Inflammatory macrophage (primary cell): Measurements from ENCODE around the gene RRP8.

Source experiments
- DNase-seq, 2 donors: peaks; one replicate each; pipeline ENCODE4 v3.0.0-alpha.2; 2020 to 2022

Gene RRP8

DNA sequence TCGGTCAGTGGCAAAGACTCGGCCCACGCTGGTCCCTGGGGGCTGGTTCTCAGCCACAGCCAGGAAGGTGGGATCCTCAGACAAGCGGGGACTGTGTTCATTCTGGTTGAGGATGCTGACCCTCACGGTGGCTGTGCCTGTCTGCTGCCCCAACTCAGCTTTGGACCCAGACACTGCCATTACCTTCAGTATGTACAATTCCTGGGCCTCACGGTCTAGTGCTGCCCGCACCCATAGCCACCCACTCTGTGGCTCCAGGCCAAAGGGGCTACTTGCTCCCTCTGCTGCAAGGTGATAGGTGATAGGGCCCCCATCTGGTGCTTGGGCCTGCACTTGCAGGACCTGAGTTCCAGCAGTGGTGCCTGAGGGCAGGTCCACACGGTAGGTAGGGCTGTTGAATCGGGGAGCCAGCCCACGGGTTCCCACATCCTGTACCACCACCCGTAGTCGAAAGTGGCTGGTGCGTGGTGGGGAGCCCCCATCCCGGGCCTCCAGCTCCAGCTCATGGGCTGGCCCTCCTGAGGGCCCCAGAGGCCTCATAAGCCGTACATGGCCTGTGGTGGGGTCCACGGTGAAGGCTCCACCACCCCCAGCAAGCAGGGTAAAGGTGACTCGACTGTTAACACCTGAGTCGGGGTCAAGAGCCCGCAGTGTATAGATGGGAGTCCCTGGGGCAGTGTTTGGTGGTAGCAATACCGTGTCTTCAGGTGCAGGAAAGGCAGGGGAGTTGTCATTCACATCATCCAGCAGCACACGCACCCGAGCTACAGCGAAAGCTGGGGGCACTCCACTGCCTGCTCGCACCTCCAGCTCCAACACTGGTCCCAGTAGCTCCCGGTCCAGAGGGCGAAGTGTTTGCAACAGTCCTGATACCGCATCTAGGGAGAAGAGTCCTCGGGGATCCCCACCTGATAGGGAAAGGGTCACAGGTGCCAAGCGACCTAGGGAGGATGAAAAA, 29.0 kb upstream of the RRP8 start:
- no peak for DNase-seq

DNA sequence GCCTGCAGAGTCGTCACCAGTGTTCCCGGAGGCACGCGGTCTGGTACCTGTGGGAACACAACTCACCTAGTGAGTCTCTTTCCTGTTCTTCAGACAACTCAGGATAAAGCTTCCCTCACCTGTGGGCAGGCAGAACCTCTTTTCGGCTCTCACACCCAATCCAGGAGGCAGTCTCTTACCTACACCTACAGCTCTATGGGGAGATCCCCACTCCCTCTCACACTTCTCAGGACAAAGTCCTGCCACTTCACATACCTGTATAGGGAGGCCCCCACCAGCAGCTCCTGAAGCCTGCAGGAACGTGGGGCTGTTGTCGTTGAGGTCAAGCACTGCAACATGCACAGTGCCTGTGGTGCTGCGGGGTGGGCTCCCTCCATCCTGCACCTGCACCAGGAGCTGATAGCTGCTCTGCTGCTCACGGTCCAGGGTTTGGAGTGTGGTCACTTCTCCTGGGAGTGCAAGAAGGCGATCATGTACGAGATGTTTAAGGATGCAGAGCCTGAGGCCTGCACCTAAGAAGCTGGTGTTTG, 28.0 kb upstream of the RRP8 start:
- no peak for DNase-seq

DNA sequence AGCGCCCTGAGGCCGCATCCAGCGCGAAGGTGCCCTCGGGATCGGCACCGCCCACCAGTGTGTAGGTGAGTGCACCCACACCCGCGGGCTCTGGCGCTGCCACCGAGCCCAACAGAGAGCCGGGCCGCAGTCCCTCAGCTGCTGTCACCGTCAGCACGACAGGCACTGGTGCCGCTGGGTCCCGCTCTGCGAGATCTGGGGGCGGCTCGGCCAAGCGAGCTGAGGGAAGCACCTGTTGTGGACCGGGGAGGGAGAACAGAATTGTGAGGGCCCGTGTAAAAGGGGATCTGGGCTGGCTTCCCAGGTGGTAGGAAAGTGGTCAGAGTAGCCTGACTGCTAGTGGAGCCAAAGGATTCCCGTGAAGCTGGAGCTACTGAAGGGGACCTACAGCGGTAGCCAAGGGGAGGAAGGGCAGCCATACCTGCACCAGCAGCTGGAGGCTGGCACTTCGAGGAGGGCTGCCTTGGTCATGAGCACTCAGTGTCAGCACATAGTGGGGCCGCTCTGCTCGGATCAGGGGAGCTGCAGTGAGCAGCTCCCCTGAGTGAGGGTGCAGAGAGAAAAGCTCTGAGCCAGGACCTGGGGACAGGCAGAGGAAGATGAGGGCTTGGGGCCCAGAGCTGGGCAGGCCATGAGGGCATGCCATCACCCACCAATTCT, 27.3 kb upstream of the RRP8 start:
- no peak for DNase-seq

DNA sequence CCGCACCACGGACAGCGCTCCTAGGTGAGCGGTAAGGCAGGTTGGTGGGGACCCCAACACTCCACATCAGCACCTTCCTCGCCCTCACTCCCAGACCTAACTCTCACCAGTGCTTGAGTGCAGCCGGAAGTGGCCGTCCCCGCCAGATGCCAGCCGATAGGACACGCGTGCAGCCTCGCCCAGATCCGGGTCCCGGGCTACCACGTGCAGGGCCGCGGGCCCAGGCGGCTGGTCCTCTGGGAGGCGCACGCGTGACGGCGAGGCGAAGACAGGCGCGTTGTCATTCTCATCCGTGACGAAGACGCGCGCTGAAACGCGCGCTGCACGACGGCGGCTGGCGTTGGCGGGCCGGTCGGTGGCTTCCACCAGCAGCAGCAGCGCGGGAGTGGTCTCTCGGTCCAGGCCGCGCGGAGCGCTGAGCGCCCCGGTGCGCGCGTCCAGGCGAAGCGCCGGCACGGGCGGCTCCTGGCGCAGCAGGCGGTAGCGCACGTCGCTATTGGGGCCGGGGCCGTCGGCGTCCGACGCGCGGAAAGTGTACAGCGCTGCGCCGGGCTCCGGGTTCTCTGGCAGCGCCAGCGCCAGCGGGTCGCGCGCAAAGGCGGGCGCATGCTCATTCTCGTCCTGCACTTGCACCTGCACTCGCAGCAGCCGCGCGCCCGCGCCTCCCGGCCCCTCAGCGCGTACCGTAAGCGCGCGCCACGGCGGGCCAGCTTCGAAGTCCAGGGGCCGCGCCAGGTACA, 26.6 kb upstream of the RRP8 start:
- DNase-seq = no peak

DNA sequence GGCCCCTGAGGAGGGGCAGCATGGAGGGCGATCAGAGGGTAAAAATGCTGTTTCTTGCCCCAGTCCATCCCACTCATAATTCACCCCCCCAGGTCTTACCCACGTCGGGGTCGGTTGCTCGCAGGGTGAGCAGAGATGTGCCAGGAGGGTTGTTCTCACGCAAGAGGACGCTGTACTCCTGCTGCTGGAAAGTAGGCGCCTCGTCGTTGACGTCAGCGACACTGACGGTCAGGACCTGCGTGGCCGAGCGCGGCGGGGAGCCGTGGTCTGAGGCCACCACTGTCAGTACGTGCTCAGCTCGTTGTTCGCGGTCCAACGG, 26.1 kb upstream of the RRP8 start:
- no peak for DNase-seq

DNA sequence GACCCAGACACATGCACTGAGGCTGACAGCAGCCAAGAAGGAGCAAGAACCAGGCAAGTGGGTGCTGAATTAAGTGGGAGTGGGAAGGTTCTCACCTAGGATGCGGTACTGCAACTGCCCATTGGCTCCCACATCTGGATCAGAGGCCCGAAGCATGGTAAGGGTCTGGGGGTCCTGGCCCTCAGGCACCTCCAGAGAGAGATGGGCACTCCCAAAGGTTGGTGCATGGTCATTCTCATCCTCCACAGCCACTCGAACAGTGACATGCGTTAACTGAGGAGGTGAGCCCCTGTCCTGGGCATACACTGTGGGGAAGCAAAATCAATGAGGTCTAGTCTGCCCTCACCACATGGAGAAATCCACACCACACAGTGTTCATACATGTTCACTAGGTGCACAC, 25.1 kb upstream of the RRP8 start:
- no peak for DNase-seq

DNA sequence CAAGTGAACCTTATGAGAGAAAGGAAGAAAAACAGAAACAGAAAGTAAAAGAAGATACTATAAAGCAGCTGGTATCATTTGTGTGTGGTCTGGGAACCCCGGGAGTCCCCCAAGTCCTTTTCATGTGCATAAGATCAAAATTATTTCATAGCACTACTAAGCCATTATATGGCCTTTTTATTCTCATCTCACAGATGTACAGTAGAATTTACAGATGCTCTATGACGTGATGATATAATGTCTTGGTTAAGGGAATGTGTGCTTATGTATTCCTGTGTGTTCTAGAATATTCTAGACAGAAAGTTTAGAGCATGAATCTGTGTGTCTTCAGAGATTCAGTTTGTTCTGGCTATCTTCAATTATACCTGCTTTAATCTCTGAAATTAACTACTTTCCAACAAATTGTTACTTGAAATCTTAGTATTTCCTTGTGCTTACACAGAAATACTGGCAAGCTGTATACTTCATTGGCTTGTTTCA, 24.4 kb upstream of the RRP8 start:
- DNase-seq = no peak

DNA sequence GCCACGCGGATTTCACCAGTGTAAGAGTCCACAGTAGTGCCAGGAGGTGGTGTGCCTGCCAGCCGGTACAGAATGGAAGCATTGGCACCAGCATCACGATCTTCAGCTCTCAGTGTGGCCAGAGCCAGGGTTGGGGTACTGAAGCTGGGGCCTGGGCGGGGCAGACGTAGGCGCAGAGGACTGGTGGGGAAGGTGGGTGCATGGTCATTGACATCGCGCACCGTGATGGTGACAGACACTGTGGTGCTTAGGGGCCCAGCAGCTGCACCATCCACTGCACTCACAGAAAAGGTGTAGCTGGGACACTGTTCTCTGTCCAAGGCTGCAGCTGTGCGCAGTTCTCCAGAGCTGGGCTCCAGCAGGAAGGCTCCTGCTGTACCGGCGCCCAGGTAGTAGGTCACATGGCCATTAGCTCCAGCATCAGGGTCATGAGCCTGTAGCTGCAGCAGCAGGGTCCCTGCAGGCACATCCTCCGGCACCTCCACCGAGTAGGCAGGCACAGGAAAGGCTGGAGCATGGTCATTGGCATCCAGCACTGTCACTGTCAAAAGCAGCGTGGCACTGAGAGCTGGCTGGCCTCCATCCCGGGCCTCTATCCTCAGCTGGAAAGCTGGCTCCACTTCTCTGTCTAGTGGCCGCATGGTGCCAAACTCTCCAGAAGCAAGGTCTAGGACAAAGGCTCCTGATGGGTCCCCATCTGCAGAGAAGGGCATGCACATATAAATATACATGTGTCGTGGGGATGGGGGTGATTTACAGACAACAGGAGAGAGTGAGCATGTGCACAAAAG, 23.8 kb upstream of the RRP8 start:
- no peak for DNase-seq

DNA sequence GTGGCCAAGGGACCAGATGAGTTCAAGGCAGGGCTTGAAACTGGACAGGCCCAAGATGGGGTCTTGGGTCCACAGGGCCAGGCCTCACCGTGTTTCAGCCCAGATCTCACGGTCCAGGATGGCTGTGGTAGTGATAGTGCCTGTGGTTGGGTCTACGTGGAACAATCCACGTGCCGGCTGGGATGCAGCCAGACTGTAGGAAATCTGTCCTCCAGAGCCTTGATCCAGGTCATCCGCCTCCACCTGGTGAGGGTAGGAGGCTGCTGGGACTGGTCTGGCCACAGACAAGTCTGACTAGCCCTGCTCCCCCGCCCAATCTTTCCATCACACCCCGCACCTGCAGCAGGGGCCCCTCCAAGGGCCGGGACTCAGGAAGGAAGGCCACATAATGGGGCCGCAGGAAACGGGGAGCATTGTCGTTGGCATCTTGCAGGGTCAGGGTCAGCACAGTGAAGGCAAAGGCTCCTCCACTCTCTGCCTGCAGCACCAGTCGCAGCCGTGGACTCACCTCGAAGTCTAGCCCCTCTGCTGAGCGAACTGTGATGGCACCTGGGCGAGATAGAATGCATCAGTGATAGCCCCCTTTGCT, 22.5 kb upstream of the RRP8 start:
- no peak for DNase-seq

DNA sequence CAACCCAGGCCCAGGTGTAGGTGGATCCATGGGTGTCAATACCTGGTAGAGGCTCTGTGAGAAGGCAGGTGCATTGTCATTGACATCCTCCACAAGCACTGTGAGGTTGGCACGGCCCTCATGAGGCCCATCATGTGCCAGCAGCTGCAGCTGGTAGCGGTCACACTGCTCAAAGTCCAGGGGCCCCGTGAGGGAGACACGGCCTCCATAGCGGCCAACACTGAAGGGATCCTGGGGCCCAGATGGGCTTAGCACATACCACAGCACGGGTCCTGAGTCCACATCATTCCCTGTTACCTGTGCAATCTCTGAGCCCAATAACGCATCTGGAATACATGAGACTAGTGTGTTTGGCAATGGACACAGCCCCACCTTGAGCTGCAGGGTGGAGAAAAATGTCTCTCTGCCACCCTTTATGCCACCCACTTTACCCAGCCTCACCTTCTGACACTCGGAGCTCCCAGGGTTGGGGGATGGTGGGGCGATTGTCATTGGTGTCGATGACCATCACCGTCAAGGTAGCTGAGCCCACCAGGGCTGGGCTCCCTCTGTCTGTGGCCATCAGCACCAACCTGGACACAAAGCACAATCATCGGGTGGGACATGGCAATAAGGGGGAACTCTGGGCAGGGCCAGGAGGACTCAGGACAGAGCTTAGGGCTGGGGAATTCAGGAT, 21.9 kb upstream of the RRP8 start:
- DNase-seq = no peak

DNA sequence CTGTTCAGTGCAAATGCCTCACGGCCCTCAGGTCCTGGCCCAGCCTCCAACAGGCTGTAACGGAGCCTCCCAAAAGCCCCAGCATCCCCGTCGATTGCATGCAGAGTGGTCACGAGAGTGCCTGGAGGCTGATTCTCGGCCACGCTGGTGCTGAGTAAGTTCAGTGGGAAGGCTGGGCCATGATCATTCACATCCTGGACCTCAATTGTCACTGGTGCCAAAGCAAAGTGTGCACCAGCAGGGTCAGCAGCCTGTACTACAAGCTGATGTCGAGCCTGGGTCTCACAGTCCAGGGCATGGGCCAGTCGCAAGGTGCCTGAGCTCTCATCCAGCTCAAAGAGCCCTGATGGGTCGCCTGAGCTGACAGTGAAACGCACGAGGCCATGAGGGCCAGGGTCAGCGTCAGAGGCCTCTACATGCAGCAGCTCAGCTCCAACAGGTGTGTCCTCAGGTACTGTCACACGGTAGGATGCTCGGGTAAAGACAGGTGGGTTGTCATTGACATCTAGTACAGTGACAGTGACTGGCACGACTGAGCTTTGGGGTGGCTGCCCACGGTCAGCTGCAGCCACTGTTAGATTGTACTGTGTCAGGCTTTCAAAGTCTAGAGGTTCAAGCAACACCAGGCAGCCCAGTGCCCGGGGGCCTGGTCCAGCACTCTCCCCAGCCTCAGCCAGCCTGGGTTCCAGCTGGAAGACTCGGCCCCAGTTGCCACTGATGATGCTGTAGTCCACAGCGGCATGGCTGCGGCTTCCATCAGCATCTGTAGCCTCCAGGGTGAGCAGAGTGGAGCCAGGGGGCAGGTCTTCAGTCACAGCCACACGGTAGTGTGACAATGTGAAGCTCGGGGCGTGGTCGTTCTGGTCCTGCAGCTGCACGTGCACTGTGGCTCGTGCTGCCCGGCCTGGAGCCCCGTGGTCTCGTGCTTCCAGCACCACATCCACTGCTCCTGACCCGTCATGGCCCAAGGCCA, 20.3 kb upstream of the RRP8 start:
- DNase-seq = no peak

DNA sequence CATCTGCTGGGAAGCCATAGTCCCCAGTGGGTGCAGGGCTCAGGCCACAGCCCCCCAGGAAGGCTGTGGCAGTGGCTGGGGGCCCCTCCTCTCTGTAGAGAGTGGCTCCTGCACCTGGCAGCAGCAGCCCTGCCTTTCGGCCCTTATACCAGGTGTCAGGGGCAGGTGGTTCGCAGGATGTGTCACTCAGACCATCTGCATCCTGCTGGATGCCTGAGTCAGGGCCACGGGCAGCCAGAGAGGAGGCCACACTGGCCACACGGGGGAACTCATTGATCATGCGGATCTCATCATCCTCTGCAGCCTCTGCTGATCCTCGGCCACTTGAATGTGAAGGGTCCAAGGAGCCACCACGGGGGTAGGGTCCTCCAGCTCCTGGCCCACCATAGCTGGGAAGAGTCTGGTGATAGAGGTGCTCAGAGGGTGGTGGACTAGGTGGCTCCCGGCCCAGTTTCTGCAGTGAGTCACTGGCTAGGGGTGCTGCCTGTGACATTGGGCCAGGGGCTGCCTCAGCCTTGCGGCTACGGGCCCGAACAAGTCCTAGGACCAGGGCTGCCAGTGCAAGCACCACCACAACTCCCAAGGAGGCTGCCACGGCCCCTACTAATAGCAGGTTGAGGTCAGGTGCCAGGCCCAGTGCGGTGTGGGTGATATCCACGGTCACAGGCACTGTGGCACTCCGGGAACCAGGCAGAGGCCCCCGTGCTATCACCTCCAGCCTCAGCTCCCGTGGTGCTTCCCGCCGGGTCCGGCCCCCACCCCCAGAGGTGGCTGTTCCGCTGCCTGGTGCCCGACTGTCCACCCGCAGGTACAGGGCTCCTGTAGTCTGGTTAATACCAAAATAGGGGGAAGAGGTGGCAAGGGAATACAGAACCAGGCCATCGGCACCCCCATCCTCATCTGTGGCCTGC, 19.1 kb upstream of the RRP8 start:
- DNase-seq = no peak

DNA sequence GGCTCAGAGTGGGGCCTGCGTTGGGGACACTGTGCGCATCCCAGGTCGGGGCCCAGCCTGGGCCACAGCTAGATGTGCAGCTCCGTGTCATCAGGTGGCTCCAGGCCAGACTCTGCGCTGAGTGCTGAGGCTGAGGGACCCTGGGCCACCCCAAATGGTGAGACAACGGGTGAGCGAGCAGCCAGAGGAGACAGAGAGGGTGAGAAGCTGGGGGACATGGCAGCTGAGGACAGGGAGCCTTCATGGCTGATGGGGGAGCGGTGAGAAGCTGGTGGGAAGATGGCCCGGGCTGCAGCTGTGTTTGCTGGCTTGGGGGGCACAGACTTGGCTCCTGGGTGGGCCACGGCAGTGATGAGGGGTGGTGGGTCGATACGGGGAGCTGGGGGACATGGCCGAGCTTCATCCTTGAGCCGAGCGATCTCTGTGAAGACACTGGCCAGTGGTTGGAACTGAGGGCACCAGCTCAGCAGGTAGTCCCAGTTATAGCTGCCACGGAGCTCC, 18.3 kb upstream of the RRP8 start:
- DNase-seq = no peak

DNA sequence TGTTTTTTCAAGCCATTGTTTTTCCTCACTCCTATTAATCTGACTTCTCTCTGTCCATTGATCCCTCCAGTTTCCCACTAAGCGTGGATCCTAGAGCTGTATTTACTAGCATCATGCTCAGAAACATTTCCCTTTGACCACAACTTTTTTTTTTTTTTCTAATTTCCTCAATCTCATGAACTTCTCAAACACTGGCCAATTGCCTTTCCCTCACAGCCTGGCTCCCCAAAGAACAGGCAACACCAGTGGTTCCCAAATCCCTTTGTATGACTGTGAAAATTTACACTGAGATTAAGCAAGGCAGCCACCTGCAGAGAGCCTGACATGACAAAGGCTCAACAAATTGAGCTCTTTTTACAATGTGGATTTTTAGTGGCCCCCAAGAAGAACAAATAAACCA, 17.2 kb upstream of the RRP8 start:
- DNase-seq = peak; percentile 70

DNA sequence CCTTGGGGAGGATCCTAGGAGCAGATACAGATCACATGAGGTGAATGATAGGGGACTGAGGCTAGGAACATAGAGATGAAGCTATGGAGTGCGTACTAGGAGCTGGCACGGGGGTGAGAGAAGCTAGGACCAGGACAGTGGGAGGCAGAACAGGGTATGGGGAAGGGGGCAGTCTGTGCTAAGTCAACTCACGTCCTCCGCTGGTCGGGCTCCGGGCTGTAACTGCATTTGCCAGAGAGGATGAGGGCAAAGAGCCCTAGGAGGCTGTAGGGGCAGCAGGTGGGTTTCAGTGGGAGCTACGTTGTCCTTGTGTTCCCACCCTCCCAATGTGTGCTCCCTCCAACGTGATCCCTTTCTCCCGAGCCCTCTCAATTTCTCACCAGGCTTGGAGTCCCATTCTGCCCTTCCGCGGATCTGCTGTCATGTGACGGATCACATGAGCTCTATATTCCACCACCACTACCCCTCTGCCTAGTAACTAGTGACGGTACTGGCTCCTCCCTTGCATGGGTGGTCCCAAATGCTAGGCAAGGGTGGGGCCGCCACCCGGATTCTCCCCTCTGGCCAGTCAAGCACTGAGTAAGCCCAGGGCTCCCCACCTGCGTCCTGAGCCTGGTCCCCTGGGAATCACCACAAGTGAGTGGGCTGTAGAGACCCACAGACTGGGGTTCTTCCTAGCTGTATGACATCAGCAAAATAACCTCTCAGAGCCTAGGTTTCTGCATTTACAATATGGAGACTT, 15.8 kb upstream of the RRP8 start, which contains the start of gene TPP1:
Gene TPP1 (minus strand): TSS at position 419 of the 742 bp plus-strand sequence. CDS start 22 bp downstream, at position 397.
- DNase-seq = peak; percentile 95 to 97

DNA sequence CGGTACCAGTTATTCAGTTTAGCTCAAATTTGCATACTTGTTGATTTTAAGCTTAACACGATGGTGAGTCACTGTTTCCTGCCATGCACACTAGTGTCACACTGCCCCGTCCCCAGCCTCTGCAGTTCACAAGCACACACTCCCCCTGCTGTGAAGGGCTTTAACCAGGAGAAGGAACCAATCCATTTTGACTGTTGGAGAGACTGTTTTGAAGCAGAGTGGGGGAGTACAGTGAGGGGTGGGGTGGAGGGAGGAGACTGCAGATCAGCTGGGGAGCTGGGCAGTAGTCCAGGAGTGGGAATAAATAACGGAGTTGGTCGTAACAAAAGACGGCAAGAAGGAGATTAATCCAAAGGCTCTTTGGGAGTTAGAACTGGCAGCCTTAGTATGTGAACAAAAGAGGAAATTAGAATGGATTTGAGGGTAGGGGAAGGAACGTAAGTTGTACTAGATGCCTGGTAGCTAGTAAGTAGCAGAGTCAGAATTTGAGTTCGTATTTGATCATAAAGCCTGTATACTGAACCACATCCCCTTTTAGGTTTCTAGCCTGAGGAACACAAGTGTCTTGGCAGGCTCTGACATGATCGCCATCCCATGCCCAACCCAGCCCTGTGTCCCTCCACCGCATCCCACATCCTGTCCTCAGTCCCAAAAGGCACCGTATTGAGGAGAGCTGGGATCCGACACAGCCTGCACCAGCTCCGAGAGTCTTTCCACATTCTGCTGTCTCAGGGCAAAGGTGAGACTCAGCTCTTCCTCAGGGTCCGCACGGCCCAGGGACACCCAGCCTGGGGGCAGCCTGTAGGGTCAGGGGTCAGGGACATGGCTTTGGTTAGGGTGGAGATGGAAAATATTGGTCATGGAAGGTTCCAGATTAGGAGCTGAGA, 14.9 kb upstream of the RRP8 start:
- peak; percentile 74 to 75 for DNase-seq

DNA sequence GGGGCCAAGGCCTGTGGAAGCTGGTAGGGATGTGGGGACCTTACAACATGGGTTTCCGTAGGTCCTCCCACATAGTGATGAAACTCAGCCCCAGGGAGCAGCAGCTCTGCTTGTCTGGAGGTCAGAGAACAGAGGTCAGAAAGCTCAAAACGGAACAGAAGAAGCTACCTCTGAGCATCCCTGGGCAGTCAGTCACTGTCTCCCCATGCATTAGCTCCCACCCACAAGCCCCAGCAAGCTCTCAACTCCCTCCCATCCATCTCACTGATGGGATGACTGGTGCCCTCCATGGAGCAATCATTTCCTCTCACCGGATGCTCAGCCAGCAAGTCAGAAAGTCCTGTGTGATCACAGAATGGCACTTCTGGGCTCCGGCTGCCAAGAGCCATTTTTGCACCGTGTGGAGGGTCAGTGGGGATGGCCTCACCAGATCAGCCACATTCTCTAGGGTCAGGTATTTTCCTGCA, 13.9 kb upstream of the RRP8 start:
- peak; percentile 42 to 53 for DNase-seq
